Astrocyte of the cerebellum (primary cell): ENCODE measurements around the gene NOL4.

Experiments
- DNase-seq: peaks from one replicate; pipeline ENCODE4 v3.0.0-alpha.2; 2011; ENCODE audit warnings: low read depth
- H3K4me3 ChIP-seq: 2 replicates; pipeline ENCODE4 v1.5.1; 2011; ENCODE audit warnings: mild to moderate bottlenecking, low read depth, low read length, moderate library complexity
- CTCF ChIP-seq: IDR thresholded peaks from 2 replicates; pipeline ENCODE4 v1.5.1; 2012; ENCODE audit warnings: low read length, low read depth, moderate library complexity, mild to moderate bottlenecking; ENCODE audit errors: missing control alignments
- in situ Hi-C: cut with HindIII; loops from 2 replicates; pipeline ENCODE4 v1.10.0; 2017; ENCODE audit warnings: low sequenced_read_pairs

The NOL4 gene

GRCh38 chr18:34221971-34222306 is 2.8 kb downstream of the NOL4 start:
- peak overlapping the region; percentile 56 for H3K4me3 ChIP-seq
- TF ChIP-seq CTCF: no peak
- in situ Hi-C loops: no loop called here
- no peak for DNase-seq

DNA sequence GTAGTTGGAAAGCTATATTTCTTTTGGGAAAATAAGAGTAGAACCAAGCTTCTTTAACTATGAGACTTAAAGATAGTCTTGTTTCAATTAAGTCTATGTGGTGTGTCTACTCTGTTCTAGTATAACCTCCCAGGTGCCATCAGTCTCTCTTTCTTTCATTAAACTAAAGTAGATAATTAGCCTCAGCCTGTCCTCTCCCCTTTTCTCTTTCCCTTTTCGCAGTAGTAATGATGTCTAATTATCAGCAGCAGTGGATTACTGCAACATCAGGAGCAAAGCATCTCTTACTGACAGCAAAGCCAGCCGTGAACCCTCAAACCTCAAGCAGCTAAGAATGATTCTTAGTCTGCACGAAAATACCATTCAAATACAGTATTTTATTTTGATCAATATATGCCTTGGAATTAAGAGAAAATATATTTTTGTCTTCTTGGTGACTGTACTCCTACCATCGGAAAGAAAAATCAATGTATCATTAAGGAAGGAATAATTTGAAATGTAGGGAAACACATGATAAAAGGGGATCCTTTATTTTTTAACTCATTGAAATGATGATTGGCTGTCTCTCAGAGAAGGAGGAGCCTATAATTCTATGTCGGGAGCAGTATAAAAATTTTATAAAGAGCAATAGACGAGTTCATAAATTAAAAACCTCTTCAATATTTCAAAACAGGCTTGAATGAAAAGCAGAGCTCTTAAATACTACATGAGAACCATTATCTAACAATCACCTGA is 4.5 kb downstream of the NOL4 start:
- no peak for DNase-seq
- H3K4me3 ChIP-seq: no peak overlapping the region
- in situ Hi-C loops: no loop called here
- TF ChIP-seq CTCF: no peak

DNA sequence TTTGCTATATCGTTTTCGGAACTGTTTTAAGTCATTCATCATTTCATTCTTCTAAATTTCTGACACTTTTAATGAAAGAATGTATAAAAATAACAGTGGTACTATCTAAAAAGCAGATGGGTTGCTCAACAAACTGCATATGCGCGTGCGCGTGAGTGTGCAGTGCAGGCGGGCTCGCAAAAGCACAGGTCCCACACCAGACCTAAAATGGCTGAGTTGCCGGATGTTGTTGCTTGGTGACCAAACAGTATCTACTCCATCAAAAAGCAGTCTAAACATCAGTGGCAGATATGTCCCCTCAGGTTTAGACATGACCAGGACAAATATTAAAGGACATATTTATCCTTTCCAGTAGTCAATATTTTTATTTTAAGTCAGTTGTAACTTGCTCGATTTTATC is 5.1 kb downstream of the NOL4 start:
- in situ Hi-C loops: no loop called here
- no peak for TF ChIP-seq CTCF
- DNase-seq: no peak
- no peak overlapping the region for H3K4me3 ChIP-seq

- no peak overlapping the region for H3K4me3 ChIP-seq
- DNase-seq: no peak
- TF ChIP-seq CTCF: no peak
- in situ Hi-C loops: no loop called here
These were observed 12.2 kb downstream of the NOL4 start for GRCh38 chr18:34212511-34212910.

- no peak for TF ChIP-seq CTCF
- H3K4me3 ChIP-seq: no peak overlapping the region
- no peak for DNase-seq
- in situ Hi-C loops: loop anchor here (5.0 kb wide), 1 partner anchor 90 kb away; no protein-coding TSS in a partner anchor
These were observed 17.3 kb downstream of the NOL4 start for GRCh38 chr18:34207344-34207851.

DNA sequence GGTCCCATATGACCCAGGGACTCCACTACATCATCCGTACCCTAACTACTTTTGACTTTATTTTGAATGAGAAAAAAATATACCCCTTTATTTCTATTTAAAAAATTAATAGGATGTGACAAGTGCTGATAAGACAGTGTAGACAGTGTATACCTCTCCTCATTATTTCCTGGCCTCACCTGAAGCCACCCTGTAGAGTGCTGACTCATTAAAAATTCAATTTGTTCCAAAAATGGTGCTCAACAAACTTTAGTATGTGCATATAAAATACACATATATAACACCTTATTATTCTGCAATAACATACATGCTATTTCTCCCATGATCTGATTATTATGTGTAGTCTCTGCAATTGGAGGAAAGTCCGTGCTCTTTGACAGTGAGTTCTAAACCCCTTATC is 20.8 kb downstream of the NOL4 start:
- no peak overlapping the region for H3K4me3 ChIP-seq
- TF ChIP-seq CTCF: no peak
- in situ Hi-C loops: no loop called here
- DNase-seq: no peak

DNA sequence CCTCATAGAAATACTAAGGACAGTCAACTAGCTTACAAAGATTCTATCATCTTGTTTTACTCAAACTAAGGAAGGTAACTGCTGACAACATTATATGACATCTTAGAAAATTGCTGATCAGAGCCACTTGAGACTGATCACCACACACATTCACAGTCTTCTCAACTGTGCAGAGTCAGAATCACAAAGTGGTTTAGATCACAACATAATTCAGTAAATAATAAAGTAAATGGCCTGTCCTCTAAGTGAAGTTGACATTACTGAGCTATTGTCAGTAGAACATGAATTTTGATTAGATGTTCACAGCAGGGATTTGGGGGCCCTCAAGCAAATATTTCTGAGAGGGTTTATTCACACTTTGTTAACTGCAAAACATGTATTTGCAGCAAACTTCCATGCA is 28.5 kb downstream of the NOL4 start:
- no peak for TF ChIP-seq CTCF
- H3K4me3 ChIP-seq: no peak overlapping the region
- DNase-seq: no peak
- in situ Hi-C loops: no loop called here
